Caco-2 (cell line): ENCODE measurements around the gene YWHAG. TPM values are rescaled to one million over a fixed set of nuclear protein-coding genes. Genes with fewer than 3 reads are reported as not detected.

Experiments used
- BruUV-seq: library from RNA; stranded (reverse); fragments of 400-500 nt; replicated peaks from 2 replicates; lab custom pipeline; 2021; lab: Mats Ljungman, UMichigan
- CTCF ChIA-PET: fragments of 300-600 bp; sonication (Branson Sonifier 250); formaldehyde crosslinking; loops from one replicate; lab custom pipeline; 2022; ENCODE audit warnings: antibody characterized with exemption; lab: Charles Lee
- POLR2A ChIA-PET: fragments of 300-600 bp; sonication (Branson Sonifier 250); formaldehyde crosslinking; loops from one replicate; lab custom pipeline; 2022; ENCODE audit warnings: antibody characterized with exemption; lab: Charles Lee
- DNase-seq, 2 experiments: peaks; one replicate each; pipeline versions ENCODE4 v3.0.0 to v3.0.0-alpha.2; 2020 to 2022
- H3K27me3 ChIP-seq: replicated peaks from 2 replicates; pipeline ENCODE4 v1.6.0; 2011; ENCODE audit warnings: low read length; ENCODE audit not compliant: control insufficient read depth, insufficient read depth
- H3K36me3 ChIP-seq: 2 replicates; pipeline ENCODE4 v1.5.1; 2011; ENCODE audit warnings: low read length; ENCODE audit not compliant: control insufficient read depth, insufficient read depth
- H3K4me1 ChIP-seq: fragments of 250-450 bp; sonication (Bioruptor Pico); 2 replicates; pipeline ENCODE4 v1.5.1; 2020; ENCODE audit warnings: mild to moderate bottlenecking
- H3K4me3 ChIP-seq: 2 replicates; pipeline ENCODE4 v1.5.1; 2011; ENCODE audit warnings: low read depth, mild to moderate bottlenecking, control low read depth, low read length
- H3K9me3 ChIP-seq: fragments of 250-450 bp; sonication (Bioruptor Pico); 2 replicates; pipeline ENCODE4 v1.5.1; 2020; ENCODE audit warnings: mild to moderate bottlenecking, moderate library complexity
- H3K27ac Mint-ChIP-seq: one replicate; pipeline ENCODE4 v1.8.0; 2022; ENCODE audit warnings: mixed read lengths; ENCODE audit not compliant: unreplicated experiment
- H3K27me3 Mint-ChIP-seq: one replicate; pipeline ENCODE4 v1.8.0; 2022; ENCODE audit warnings: mixed read lengths; ENCODE audit not compliant: insufficient read depth, unreplicated experiment
- H3K36me3 Mint-ChIP-seq: one replicate; pipeline ENCODE4 v1.8.0; 2022; ENCODE audit warnings: mild to moderate bottlenecking, mixed read lengths; ENCODE audit not compliant: insufficient read depth, unreplicated experiment
- H3K4me1 Mint-ChIP-seq: one replicate; pipeline ENCODE4 v1.8.0; 2022; ENCODE audit warnings: low read depth, mixed read lengths; ENCODE audit not compliant: unreplicated experiment
- H3K4me3 Mint-ChIP-seq: one replicate; pipeline ENCODE4 v1.8.0; 2022; ENCODE audit warnings: mild to moderate bottlenecking, moderate library complexity, mixed read lengths; ENCODE audit not compliant: unreplicated experiment
- H3K9me3 Mint-ChIP-seq: one replicate; pipeline ENCODE4 v1.8.0; 2022; ENCODE audit warnings: mixed read lengths; ENCODE audit not compliant: unreplicated experiment
- CTCF ChIP-seq, 2 experiments: fragments of 200-600 bp in 1 of 2; IDR thresholded peaks; 1 replicate in 1 of 2; 2 replicates in 1 of 2; pipeline versions ENCODE4 v1.5.1 to v1.8.0; 2011 to 2022; ENCODE audit warnings: antibody characterized with exemption in 1 of 2, control low read depth in 1 of 2, inconsistent platforms in 1 of 2, low read depth in 1 of 2, low read length in 1 of 2, mild to moderate bottlenecking in 1 of 2, moderate library complexity in 1 of 2; ENCODE audit not compliant: insufficient read depth in 1 of 2, severe bottlenecking in 1 of 2, unreplicated experiment in 1 of 2
- intact Hi-C: fragments of 100-400 bp; cut with micrococcal nuclease; formaldehyde crosslinking; loops from one replicate; pipeline ENCODE4 v1.10.0; 2022; ENCODE audit not compliant: unreplicated experiment
- total RNA-seq: library from RNA; stranded (reverse); gene quantifications from 2 replicates; pipeline ENCODE4 v1.2.3, GENCODE V29; 2022

Gene YWHAG
- total RNA-seq, 1 experiment from 2014 or later = 150 TPM

GRCh38 chr7:76342222-76342621, 16.6 kb downstream of the YWHAG start:
- POLR2A ChIA-PET = no interaction called here
- Histone ChIP-seq H3K36me3 (peaks cover 6% of the 10 kb centered on the region; the same call in 1 of the 2 replicates), H3K4me1 (0 out of 2 replicates have a peak, but pooled peaks cover 3% of the 10 kb centered on the region), H3K4me3 (no peak overlapping the region), H3K9me3 (no peaks in the 10 kb centered on the region), H3K27me3 (no peaks in the 10 kb centered on the region)
- no peak for DNase-seq
- Mint-ChIP-seq H3K36me3 (peaks cover 98% of the 10 kb centered on the region), H3K27ac (no peak overlapping the region), H3K9me3 (no peaks in the 10 kb centered on the region), H3K27me3 (no peaks in the 10 kb centered on the region), H3K4me1 (peaks cover 23% of the 10 kb centered on the region), H3K4me3 (no peak overlapping the region)
- BruUV-seq = no TSS peak
- intact Hi-C loops = no loop called here
- no peak for TF ChIP-seq CTCF (IDR thresholded peaks at IDR 0.05; ENCODE audit: insufficient read depth in 1 of 2, low read depth in 1 of 2, low read length in 1 of 2, severe bottlenecking in 1 of 2, unreplicated experiment in 1 of 2)
- CTCF ChIA-PET = no interaction called here

- H3K36me3 Mint-ChIP-seq = peaks cover 98% of the 10 kb centered on the region
- H3K27me3 Mint-ChIP-seq = no peaks in the 10 kb centered on the region
- Histone ChIP-seq H3K36me3 (peaks cover 6% of the 10 kb centered on the region; the same call in 1 of the 2 replicates), H3K9me3 (no peaks in the 10 kb centered on the region), H3K27me3 (no peaks in the 10 kb centered on the region), H3K4me3 (no peak overlapping the region), H3K4me1 (0 out of 2 replicates have a peak, but pooled peaks cover 3% of the 10 kb centered on the region)
- peaks cover 14% of the 10 kb centered on the region for H3K4me1 Mint-ChIP-seq
- intact Hi-C loops = no loop called here
- H3K27ac Mint-ChIP-seq = peak overlapping the region; percentile 23
- ChIA-PET CTCF (no interaction called here), POLR2A (no interaction called here)
- no peak for TF ChIP-seq CTCF (IDR thresholded peaks at IDR 0.05; ENCODE audit: insufficient read depth in 1 of 2, low read depth in 1 of 2, low read length in 1 of 2, severe bottlenecking in 1 of 2, unreplicated experiment in 1 of 2)
- no peaks in the 10 kb centered on the region for H3K9me3 Mint-ChIP-seq
- DNase-seq = no peak
- H3K4me3 Mint-ChIP-seq = no peak overlapping the region
- no TSS peak for BruUV-seq
These were observed 18.1 kb downstream of the YWHAG start for GRCh38 chr7:76340617-76341131.

- peaks cover 2% of the 10 kb centered on the region; the same call in 1 of the 2 replicates for H3K36me3 ChIP-seq
- POLR2A ChIA-PET = no interaction called here
- H3K4me1 ChIP-seq = no peaks in the 10 kb centered on the region
- TF ChIP-seq CTCF (IDR thresholded peaks at IDR 0.05; ENCODE audit: insufficient read depth in 1 of 2, low read depth in 1 of 2, low read length in 1 of 2, severe bottlenecking in 1 of 2, unreplicated experiment in 1 of 2) = no peak
- Mint-ChIP-seq H3K27me3 (no peaks in the 10 kb centered on the region), H3K4me3 (no peak overlapping the region), H3K36me3 (peaks cover 89% of the 10 kb centered on the region), H3K4me1 (peaks cover 9% of the 10 kb centered on the region), H3K9me3 (no peaks in the 10 kb centered on the region), H3K27ac (peak overlapping the region; percentile 59)
- intact Hi-C loops = no loop called here
- no peaks in the 10 kb centered on the region for H3K27me3 ChIP-seq
- DNase-seq = no peak
- no peaks in the 10 kb centered on the region for H3K9me3 ChIP-seq
- no peak overlapping the region for H3K4me3 ChIP-seq
- CTCF ChIA-PET = no interaction called here
- BruUV-seq = no TSS peak
These were observed 20.3 kb downstream of the YWHAG start for GRCh38 chr7:76338298-76339084.
